Measurements from ENCODE around the gene ANKLE2.
A peak's percentile ranks its signal among the peaks of the same experiment; 100 is the strongest.
"Not testable (repeated sequence)": the region's sequence is repeated elsewhere in the genome, so short reads cannot be mapped to it uniquely, and the experiment has no call there.

ANKLE2 gene
- 135 to 175 (median 162) reads per million in 4 donors for total RNA-seq

- peak; percentile 31 to 72 (median 56) for DNase-seq
Observed at GRCh38 chr12:132761032-132761920, at the start of gene ANKLE2. Gene ANKLE2, minus strand, starts transcription at chr12:132761832. Its CDS starts 34 bp downstream, at chr12:132761798.

DNA sequence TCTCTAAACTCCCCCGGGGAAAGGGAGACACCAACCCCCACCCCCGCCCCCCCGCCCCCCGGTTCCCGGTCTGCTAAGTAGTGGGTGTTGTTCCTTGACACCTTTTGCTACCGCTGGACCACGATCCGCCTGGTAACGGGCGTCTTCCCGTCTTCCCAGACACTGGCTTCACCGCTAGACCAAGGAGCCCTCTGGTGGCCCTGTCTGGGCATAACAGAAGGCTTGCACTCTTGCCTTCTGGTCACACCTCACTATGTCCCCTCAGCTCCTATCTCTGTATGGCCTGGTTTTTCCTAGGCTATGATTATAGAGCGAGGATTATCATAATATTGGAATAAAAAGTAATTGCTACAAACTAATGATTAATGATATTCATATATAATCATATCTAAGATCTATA is 47.8 kb upstream of the ANKLE2 start:
- DNase-seq, result not testable (repeated sequence)

- no peak for DNase-seq
Observed at GRCh38 chr12:132807295-132808092, 45.9 kb upstream of the ANKLE2 start.

- no peak for DNase-seq
Observed at GRCh38 chr12:132806857-132807256, 45.2 kb upstream of the ANKLE2 start.

GRCh38 chr12:132804426-132804861 is 42.8 kb upstream of the ANKLE2 start:
- DNase-seq, result no peak

DNA sequence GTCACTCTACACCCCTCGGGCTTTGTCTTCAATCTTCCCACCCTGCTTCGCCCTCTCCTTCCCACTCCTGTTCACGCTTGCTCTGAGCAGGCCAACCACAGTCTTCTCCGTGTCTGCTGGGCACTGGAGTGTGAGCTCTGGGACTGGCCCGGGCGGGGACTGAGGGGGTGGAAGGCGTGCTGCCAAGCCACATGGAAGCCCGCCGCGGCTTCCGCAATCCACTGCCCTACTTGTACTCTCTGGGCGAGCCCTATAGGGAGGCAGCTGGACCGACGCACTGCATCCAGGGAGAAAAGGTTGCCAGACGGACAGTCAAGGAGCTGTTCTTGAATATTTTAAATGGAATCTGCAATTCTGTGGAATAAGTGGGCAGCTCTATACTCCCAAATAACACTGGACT is 42.3 kb upstream of the ANKLE2 start:
- DNase-seq, result no peak

GRCh38 chr12:132803125-132803524 is 41.5 kb upstream of the ANKLE2 start:
- DNase-seq, result no peak

DNA sequence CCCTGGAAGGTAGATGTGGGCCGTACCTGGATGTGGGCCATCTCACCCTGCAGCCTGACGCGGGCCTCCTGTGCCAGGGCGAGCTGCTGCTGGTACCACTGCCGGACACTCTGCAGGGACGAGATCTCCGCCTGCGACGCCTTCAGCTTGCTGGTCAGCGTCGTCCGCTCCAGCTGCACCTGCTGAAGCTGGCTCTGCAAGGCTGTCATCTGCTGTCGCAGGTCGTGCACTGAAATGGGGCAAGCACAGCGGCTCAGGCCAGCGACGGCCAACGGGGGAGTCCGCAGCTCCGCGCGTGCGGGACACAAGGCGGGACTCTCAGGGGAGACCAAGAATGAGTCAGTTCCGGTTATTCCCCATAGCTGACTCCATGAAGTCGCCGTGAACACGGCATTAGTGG is 40.1 kb upstream of the ANKLE2 start:
- DNase-seq, result no peak

- DNase-seq, result no peak
Observed at GRCh38 chr12:132798836-132799235, 37.2 kb upstream of the ANKLE2 start.

- no peak for DNase-seq
Observed at GRCh38 chr12:132797820-132798570, 36.4 kb upstream of the ANKLE2 start.

DNA sequence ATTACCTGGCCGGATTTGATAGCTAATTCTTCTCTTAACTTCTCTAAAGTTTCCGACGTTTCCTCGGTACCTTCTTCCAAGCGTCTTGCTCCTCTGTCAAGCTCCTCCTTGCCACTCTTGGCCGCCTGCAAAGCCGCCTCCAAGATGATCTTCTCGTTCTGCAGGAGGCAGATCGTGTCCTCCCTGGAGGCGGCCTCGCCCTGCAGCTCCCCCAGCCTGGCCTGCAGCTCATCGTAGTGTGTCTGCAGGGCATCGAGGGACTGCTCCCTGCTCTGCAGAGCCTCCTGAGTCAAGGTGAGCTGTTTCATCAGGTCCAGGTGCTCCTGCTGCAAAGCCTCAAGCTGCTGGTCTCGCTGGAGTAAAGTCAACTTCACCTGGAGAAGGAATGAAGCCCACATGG is 34.2 kb upstream of the ANKLE2 start:
- DNase-seq, result no peak

GRCh38 chr12:132791940-132792339 is 30.3 kb upstream of the ANKLE2 start:
- not testable (repeated sequence) for DNase-seq

GRCh38 chr12:132789099-132789471 is 27.5 kb upstream of the ANKLE2 start:
- DNase-seq, result no peak

DNA sequence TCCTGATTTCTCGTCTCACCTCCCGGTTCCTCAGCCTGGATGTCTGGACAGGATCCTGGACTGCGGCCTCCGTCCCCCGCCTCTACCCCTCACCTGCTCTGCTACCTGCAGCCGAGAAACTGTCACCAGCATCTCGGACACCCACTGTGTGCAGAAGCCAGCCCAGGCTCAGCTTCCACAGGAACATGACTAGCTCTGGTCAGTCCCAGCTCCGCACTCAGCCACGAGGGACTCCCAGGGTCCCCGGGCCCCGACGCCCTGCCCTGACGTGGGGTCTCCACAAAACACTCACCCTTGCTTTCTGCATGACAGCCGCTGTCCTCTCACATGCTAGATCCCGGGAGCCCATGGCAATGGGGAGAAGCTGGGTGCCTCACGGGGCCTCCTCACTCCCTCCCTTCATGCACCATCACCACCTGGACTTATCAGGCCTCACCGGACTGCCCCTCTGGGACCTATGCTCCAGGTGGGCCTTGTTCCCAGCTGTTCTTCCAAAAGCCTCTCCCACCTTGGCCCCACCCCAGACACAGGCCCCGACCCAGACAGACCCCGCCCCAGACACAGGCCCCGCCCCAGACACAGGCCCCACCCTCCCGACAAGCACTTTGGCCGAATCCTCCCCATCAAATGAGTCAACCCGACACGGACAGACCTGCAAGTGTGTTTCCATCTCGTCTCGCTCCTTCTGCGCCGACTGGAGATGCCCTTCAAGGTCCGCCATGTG is 26.9 kb upstream of the ANKLE2 start:
- no peak for DNase-seq

DNA sequence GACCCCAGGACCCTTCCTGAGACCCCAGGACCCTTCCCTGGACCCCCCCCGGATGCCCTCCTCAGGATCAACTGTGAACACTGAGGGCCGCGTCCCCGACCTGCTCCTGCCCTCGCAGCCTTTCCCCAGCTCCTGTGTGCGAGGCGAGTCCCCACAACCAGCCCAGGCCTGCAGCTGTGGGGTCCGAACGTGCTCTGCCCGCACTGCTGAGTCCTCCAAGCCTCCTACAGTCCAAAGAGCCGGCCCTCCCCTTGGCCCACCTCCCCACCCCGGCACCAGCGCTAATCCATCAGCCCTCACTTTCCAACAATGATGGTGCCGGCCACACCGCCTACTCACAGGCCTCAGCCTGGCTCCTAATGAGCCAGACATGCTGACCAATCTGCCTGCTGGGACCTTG is 26.2 kb upstream of the ANKLE2 start:
- DNase-seq, result no peak

- no peak for DNase-seq
Observed at GRCh38 chr12:132786192-132786591, 24.6 kb upstream of the ANKLE2 start.

DNA sequence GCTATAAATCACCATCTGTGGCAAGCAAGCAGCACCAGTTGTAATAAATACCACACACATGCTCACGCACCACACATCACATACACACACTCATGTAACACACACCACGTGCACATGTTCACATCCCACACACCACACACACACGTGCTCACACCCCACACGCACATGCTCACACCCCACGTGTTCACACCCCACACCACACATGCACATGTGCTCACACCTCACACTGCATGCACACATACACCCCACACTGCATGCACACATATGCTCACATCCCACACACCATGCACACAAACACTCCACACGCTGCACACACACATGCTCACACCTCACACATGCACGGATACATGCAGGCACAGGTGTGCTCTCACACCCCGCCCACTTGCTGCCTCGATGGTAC is 22.9 kb upstream of the ANKLE2 start:
- DNase-seq, result no peak

DNA sequence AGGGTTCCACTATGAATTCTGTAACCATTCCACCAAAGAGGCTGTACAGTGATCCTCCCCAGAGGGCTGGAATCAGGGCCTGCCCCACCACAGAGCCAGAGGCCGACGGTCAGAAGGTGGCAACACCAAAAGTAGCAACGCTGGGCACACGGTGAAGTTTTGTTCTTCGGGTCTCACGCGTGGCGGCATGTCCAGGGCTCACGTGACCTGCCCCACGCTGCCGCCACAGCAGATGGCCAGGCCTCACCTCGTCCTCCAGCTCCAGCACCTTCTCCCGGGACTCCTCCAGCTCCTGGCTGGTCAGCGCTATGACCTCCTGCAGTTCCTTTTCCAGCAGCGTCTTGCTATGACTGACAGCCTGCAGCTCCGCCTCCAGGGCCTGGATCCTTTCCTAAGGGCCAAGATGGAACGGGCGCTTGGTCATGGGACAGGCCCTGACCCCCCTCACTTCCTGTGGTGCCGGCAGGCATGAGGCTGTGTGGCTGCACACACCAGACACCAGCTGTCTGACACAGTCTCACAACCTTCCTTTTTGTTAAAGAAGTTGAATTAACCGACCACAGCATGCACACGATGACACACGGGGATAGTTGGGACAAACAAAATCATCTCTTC is 22.4 kb upstream of the ANKLE2 start:
- no peak for DNase-seq

DNA sequence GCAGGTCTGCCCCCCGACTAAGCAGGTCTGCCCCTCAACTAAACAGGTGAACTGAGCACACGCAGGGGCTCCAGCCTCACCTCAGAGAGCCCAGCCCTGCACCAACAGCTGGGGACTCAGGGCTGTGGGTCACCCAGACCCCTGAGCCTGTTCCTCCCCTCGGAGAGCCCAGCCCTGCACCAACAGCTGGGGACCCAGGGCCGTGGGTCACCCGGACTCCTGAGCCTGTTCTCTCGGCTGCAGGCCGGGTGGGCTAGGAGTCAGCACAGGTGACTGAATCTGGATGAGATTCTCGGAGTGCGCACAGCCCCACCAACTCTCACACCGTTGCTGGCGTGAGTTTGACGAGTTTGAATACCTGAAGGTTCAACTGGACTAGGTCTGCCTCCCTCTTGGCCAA is 20.3 kb upstream of the ANKLE2 start:
- DNase-seq, result no peak

DNA sequence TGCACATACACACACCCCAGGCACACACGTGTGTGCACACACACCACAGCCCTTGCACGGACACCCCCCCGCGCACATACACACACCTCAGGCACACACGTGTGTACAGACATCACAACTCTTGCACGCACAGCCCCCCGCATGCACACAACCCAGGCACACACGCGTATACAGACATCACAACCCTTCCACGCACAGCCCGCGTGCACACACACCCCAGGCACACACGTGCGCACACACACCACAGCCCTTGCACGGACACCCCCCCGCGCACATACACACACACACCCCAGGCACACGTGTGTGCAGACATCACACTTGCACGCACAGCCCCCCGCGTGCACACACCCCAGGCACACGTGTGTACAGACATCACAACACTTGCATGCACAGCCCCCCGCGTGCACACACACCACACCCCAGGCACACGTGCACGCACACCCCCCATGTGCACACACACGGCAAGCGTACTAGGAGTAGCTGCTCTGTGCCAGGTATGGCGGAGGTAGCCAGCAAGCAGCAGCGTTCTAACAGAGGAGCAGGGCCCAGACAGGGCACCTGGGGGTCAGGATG is 18.2 kb upstream of the ANKLE2 start:
- no peak for DNase-seq

DNA sequence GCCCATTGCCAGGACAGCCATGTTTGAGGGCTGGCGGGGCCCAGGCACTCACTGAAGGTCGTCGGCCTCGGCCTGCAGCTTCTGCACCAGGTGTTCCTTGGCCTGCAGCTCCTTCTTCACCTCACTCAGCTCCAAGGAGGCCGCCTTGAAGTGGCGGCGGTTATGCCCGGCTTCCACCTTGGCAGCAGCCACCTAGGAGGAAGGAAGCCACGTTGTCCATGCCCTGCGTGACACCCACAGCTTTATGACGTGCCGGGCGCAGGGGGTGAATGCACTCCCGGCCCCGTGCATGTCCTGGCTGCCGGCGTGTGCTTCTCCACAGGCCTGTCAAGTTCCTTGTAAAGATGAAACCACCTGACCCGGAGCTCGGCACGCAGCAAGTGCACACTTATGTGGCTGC is 16.0 kb upstream of the ANKLE2 start:
- DNase-seq, result no peak
